ENCODE results near the gene RXRA. TPM values are rescaled to one million over a fixed set of nuclear protein-coding genes. Genes with fewer than 3 reads are reported as not detected.

The RXRA gene
- total RNA-seq, result 10 to 100 TPM; 14.3 to 16.5 TPM

DNA sequence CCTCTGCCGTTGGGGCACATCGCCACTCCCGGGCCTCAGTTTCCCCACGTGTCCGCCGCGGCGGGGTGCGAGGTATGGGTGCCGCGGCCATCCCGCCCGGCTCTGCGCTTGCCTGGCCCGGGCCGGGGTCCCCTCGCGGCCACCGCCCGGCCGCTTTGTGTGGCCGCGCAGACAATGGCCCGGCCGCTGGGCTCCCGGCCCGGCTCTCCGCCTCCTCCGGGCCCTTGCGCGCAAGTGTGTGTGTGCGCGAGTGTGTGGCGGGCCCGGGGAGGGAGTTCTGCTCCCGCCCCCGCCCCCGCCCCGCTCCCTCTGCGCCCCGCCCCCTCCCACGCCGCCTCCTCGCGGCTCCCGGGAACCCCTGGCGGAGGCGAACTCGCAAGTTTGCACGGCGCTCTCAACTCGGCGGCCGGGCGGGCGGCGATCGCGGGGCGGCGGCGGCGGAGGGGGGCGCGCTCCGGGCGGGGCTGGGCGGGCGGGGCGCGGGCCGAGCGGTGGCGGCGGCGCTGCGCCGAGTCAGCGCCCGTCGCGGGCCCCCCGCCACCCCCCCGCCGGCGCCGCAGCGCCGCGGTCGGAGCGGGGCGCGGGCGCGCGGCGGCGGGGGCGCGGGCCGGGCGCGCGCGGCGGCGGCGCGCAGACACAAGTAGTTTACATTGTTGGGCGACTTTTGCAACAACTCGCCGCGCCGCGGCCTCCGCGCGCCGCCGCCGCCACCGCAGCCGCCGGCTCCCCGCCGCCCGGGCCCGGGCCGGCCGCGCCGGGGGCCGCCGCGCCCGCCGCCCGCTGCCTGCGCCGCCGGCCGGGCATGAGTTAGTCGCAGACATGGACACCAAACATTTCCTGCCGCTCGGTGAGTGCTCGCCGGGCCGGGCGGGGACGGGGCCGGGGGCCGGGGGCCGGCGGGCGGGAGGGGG is at the start of gene RXRA:
Gene RXRA (plus strand): TSS at position 643 of the 911 bp plus-strand sequence. CDS start 177 bp downstream, at position 820.

Small RNA genes within 50 kb of the gene (small RNA-seq; reads per million reads assigned to genes)
- gene MIR4669, result 0 to 0.64 reads per million in 2 donors

Other genes starting within 250 kb of the RXRA start
- gene WDR5, start 190.4 kb upstream of the RXRA start, total RNA-seq, result 10 to 100 TPM; 16.9 to 26.0 TPM
- not detected for gene RNU6ATAC, start 161.9 kb upstream of the RXRA start, total RNA-seq

Data from melanocyte of skin (primary cell).